ENCODE measurements around the gene TAF1B.

DNA sequence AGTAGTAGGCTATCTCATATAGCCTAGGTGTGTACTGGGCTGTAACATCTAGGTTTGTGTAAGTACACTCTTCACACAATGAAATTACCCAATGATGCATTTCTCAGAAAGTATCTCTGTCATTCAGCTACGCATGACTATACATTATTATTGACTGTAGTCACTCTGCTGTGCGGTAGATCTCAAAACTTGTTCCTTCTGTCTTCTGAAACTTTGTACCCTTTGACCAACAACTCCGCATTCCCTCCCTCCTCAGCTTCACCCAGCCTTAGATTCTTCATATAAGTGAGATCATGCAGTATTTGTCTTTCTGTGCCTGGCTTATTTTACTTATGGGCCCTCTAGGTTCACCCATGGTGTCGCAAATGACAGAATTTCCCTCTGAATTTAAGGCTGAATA lies 49.0 kb downstream of the TAF1B start:
- TF ChIP-seq, protein P1, sequence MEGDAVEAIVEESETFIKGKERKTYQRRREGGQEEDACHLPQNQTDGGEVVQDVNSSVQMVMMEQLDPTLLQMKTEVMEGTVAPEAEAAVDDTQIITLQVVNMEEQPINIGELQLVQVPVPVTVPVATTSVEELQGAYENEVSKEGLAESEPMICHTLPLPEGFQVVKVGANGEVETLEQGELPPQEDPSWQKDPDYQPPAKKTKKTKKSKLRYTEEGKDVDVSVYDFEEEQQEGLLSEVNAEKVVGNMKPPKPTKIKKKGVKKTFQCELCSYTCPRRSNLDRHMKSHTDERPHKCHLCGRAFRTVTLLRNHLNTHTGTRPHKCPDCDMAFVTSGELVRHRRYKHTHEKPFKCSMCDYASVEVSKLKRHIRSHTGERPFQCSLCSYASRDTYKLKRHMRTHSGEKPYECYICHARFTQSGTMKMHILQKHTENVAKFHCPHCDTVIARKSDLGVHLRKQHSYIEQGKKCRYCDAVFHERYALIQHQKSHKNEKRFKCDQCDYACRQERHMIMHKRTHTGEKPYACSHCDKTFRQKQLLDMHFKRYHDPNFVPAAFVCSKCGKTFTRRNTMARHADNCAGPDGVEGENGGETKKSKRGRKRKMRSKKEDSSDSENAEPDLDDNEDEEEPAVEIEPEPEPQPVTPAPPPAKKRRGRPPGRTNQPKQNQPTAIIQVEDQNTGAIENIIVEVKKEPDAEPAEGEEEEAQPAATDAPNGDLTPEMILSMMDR (IDR thresholded peaks at IDR 0.05; ENCODE audit: low read length) = no peak
- no peak for TF ChIP-seq EZH2 (IDR thresholded peaks at IDR 0.05; ENCODE audit: borderline replicate concordance, low read length)

All from OCI-LY1 (cell line).